ENCODE measurements around the gene STX16. TPM values are rescaled to one million over a fixed set of nuclear protein-coding genes. Genes with fewer than 3 reads are reported as not detected.

Gene STX16
- total RNA-seq, 1 experiment from 2014 or later, result 93.3 TPM

GRCh38 chr20:58612121-58612691, 38.9 kb upstream of the STX16 start:
- CTCF ChIA-PET, result no interaction called here

GRCh38 chr20:58613061-58613854, 37.8 kb upstream of the STX16 start:
- CTCF ChIA-PET, result interaction anchor here (0.6 to 0.9 kb wide), 2 partner anchors 117 to 130 kb away, joined by 3 to 4 read pairs; no protein-coding TSS in a partner anchor
- POLR2A ChIA-PET, result no interaction called here

More at GRCh38 chr20:58612121-58612691, 38.9 kb upstream of the STX16 start:
- Mint-ChIP-seq H3K4me3 (ENCODE audit: unreplicated experiment) (no peak overlapping the region), H3K36me3 (ENCODE audit: insufficient read depth, unreplicated experiment) (no peaks in the 10 kb centered on the region), H3K9me3 (ENCODE audit: unreplicated experiment) (peaks cover 8% of the 10 kb centered on the region), H3K27me3 (ENCODE audit: insufficient read depth, unreplicated experiment) (no peaks in the 10 kb centered on the region), H3K4me1 (ENCODE audit: insufficient read depth, unreplicated experiment) (no peaks in the 10 kb centered on the region), H3K27ac (ENCODE audit: low read depth, unreplicated experiment) (no peak overlapping the region)
- no TSS peak for BruUV-seq (replicated peaks)
- TF ChIP-seq CTCF (IDR thresholded peaks at IDR 0.05; ENCODE audit: unreplicated experiment), result no peak
- no peak for DNase-seq (ENCODE audit: unreplicated experiment)
- intact Hi-C loops (cut with micrococcal nuclease), result no loop called here
- POLR2A ChIA-PET, result no interaction called here

GRCh38 chr20:58614366-58614765, 36.7 kb upstream of the STX16 start:
- Mint-ChIP-seq H3K36me3 (ENCODE audit: insufficient read depth, unreplicated experiment) (no peaks in the 10 kb centered on the region), H3K9me3 (ENCODE audit: unreplicated experiment) (peaks cover 13% of the 10 kb centered on the region), H3K27me3 (ENCODE audit: insufficient read depth, unreplicated experiment) (no peaks in the 10 kb centered on the region), H3K27ac (ENCODE audit: low read depth, unreplicated experiment) (no peak overlapping the region), H3K4me1 (ENCODE audit: insufficient read depth, unreplicated experiment) (no peaks in the 10 kb centered on the region), H3K4me3 (ENCODE audit: unreplicated experiment) (no peak overlapping the region)
- TF ChIP-seq CTCF (IDR thresholded peaks at IDR 0.05; ENCODE audit: unreplicated experiment), result no peak
- ChIA-PET POLR2A (no interaction called here), CTCF (interaction anchor here (0.6 kb wide), 2 partner anchors 101 to 221 kb away, joined by 3 read pairs; no protein-coding TSS in a partner anchor)
- intact Hi-C loops (cut with micrococcal nuclease), result no loop called here
- no TSS peak for BruUV-seq (replicated peaks)
- no peak for DNase-seq (ENCODE audit: unreplicated experiment)

More at GRCh38 chr20:58613061-58613854, 37.8 kb upstream of the STX16 start:
- Mint-ChIP-seq H3K4me3 (ENCODE audit: unreplicated experiment) (no peak overlapping the region), H3K9me3 (ENCODE audit: unreplicated experiment) (peaks cover 13% of the 10 kb centered on the region), H3K27ac (ENCODE audit: low read depth, unreplicated experiment) (no peak overlapping the region), H3K36me3 (ENCODE audit: insufficient read depth, unreplicated experiment) (no peaks in the 10 kb centered on the region), H3K27me3 (ENCODE audit: insufficient read depth, unreplicated experiment) (no peaks in the 10 kb centered on the region), H3K4me1 (ENCODE audit: insufficient read depth, unreplicated experiment) (no peaks in the 10 kb centered on the region)
- no peak for TF ChIP-seq CTCF (IDR thresholded peaks at IDR 0.05; ENCODE audit: unreplicated experiment)
- intact Hi-C loops (cut with micrococcal nuclease), result no loop called here
- no TSS peak for BruUV-seq (replicated peaks)
- DNase-seq (ENCODE audit: unreplicated experiment), result no peak

GRCh38 chr20:58614984-58615760, 35.9 kb upstream of the STX16 start:
- Mint-ChIP-seq H3K4me1 (ENCODE audit: insufficient read depth, unreplicated experiment) (no peaks in the 10 kb centered on the region), H3K36me3 (ENCODE audit: insufficient read depth, unreplicated experiment) (no peaks in the 10 kb centered on the region), H3K4me3 (ENCODE audit: unreplicated experiment) (no peak overlapping the region), H3K27me3 (ENCODE audit: insufficient read depth, unreplicated experiment) (no peaks in the 10 kb centered on the region), H3K27ac (ENCODE audit: low read depth, unreplicated experiment) (no peak overlapping the region), H3K9me3 (ENCODE audit: unreplicated experiment) (peaks cover 13% of the 10 kb centered on the region)
- intact Hi-C loops (cut with micrococcal nuclease), result no loop called here
- CTCF ChIA-PET, result interaction anchor here (0.5 to 0.6 kb wide), 3 partner anchors 102 to 369 kb away, joined by 3 to 4 read pairs (median 3); no protein-coding TSS in a partner anchor
- DNase-seq (ENCODE audit: unreplicated experiment), result no peak
- BruUV-seq (replicated peaks), result no TSS peak
- POLR2A ChIA-PET, result interaction anchor here (1.2 kb wide), 1 partner anchor 36 kb away, joined by 4 read pairs; the partner anchor contains the start of gene STX16
- TF ChIP-seq CTCF (IDR thresholded peaks at IDR 0.05; ENCODE audit: unreplicated experiment), result no peak

Data from MCF 10A (cell line).